Keratinocyte (primary cell): Measurements from ENCODE around the gene RASGEF1C. TPM values are rescaled to one million over a fixed set of nuclear protein-coding genes. Genes with fewer than 3 reads are reported as not detected.

Experiments used
- DNase-seq: peaks from one replicate; pipeline ENCODE4 v3.0.0-alpha.2; 2011; ENCODE audit warnings: low read depth, missing footprints, low spot score
- FAIRE-seq: peaks from 2 replicates; lab custom pipeline; 2011; peaks lifted over from hg19 to GRCh38; lab: Jason Lieb, UNC
- H2AFZ ChIP-seq: 2 replicates; pipeline ENCODE4 v1.6.0; 2012; ENCODE audit warnings: low read length, control low read depth, inconsistent platforms; ENCODE audit not compliant: control insufficient read depth
- H3K27ac ChIP-seq: 2 replicates; pipeline ENCODE4 v1.5.1; 2011; ENCODE audit warnings: low read length; ENCODE audit not compliant: control insufficient read depth, insufficient read depth
- H3K27me3 ChIP-seq: 3 replicates; pipeline ENCODE4 v1.6.0; 2011; ENCODE audit warnings: low read length; ENCODE audit not compliant: control insufficient read depth, insufficient read depth; ENCODE audit errors: extremely low read depth
- H3K36me3 ChIP-seq, 2 experiments: 2 replicates in 1 of 2; 3 replicates in 1 of 2; pipeline ENCODE4 v1.5.1; 2011; ENCODE audit warnings: low read length in 2 of 2, mild to moderate bottlenecking in 1 of 2; ENCODE audit not compliant: control insufficient read depth in 2 of 2, insufficient read depth in 2 of 2; ENCODE audit errors: extremely low read depth in 1 of 2
- H3K4me1 ChIP-seq: 3 replicates; pipeline ENCODE4 v1.5.1; 2011; ENCODE audit warnings: low read length; ENCODE audit not compliant: control insufficient read depth, insufficient read depth; ENCODE audit errors: extremely low read depth
- H3K4me2 ChIP-seq: 3 replicates; pipeline ENCODE4 v1.6.0; 2011; ENCODE audit warnings: low read depth, low read length; ENCODE audit not compliant: control insufficient read depth, insufficient read depth; ENCODE audit errors: extremely low read depth
- H3K4me3 ChIP-seq, 3 experiments: fragments of 200-600 bp in 1 of 3; sonication (generic) in 1 of 3; 2 replicates in 2 of 3; 3 replicates in 1 of 3; pipeline ENCODE4 v1.5.1; 2011 to 2016; ENCODE audit warnings: low read length in 3 of 3, mild to moderate bottlenecking in 3 of 3, control low read depth in 2 of 3, inconsistent platforms in 1 of 3, low read depth in 1 of 3, mixed read lengths in 1 of 3, mixed run types in 1 of 3, moderate library complexity in 1 of 3; ENCODE audit not compliant: control insufficient read depth in 2 of 3, insufficient read depth in 2 of 3; ENCODE audit errors: extremely low read depth in 1 of 3
- H3K79me2 ChIP-seq: 2 replicates; pipeline ENCODE4 v1.6.0; 2012; ENCODE audit warnings: low read length; ENCODE audit not compliant: control insufficient read depth, insufficient read depth
- H3K9ac ChIP-seq: 3 replicates; pipeline ENCODE4 v1.6.0; 2011; ENCODE audit warnings: low read length; ENCODE audit not compliant: control insufficient read depth, insufficient read depth; ENCODE audit errors: extremely low read depth
- H3K9me1 ChIP-seq: 3 replicates; pipeline ENCODE4 v1.6.0; 2011; ENCODE audit warnings: low read length; ENCODE audit not compliant: control insufficient read depth, insufficient read depth; ENCODE audit errors: extremely low read depth
- H3K9me3 ChIP-seq: 2 replicates; pipeline ENCODE4 v1.5.1; 2012; ENCODE audit warnings: low read depth, low read length; ENCODE audit not compliant: control insufficient read depth
- H4K20me1 ChIP-seq: 3 replicates; pipeline ENCODE4 v1.6.0; 2011; ENCODE audit warnings: low read length; ENCODE audit not compliant: control insufficient read depth, insufficient read depth; ENCODE audit errors: extremely low read depth
- EZH2 ChIP-seq: IDR thresholded peaks from one replicate; pipeline ENCODE4 v1.6.1; 2012; ENCODE audit warnings: inconsistent platforms, mild to moderate bottlenecking, low read length, moderate library complexity
- dilution Hi-C: fragments of 300-500 bp; cut with MboI; formaldehyde crosslinking; loops from one replicate; pipeline ENCODE4 v1.7.0; 2020; ENCODE audit warnings: low sequenced_read_pairs; ENCODE audit not compliant: extremely low pct_ligation_motif_present
- polyA plus RNA-seq, 5 experiments: library from polyadenylated mRNA; depleted of rRNA in 3 of 5; stranded (reverse) in 3 of 5; stranded (forward) in 1 of 5; unstranded in 1 of 5; fragments of >200 nt; gene quantifications; 1 replicate in 1 of 5; 2 replicates in 3 of 5; 3 replicates in 1 of 5; pipeline versions ENCODE4 v1.2.1 to v1.2.3, GENCODE V29; 2011 to 2012; ENCODE audit warnings: missing spikeins in 2 of 5, low read depth in 1 of 5, low replicate concordance in 1 of 5
- TF ChIP-seq, protein P1 (sequence below), 3 experiments: IDR thresholded peaks in 1 of 3; conservative IDR thresholded peaks in 1 of 3; optimal IDR thresholded peaks in 1 of 3; 2 replicates in 2 of 3; 3 replicates in 1 of 3; pipeline versions ENCODE3 to v1.5.1; 2011; ENCODE audit warnings: low read length in 3 of 3, mild to moderate bottlenecking in 3 of 3, moderate library complexity in 2 of 3, control low read depth in 1 of 3, inconsistent platforms in 1 of 3; ENCODE audit not compliant: insufficient read depth in 2 of 3; ENCODE audit errors: extremely low read depth in 1 of 3

Gene RASGEF1C
- polyA plus RNA-seq, 1 donor (not counting 4 experiments of a cell fraction or from before 2014, with no cell fraction given), result not detected

DNA sequence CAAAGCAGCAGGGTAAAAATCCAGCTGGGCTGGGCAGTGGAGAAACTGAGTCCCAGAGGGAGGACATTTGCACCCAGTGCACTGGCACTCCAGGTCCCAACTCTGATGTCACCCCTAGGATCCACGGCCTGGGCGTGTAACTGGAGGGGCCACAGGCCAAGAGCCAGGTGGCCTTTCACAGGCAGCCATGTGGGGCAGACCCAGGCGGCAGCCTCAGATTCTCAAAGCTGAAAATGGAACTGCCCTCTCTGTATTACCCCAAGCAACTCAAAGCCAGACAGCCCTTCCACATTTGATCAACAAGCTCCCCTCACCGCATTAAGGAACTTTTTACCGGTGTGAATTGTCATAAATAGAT, 46.7 kb downstream of the RASGEF1C start:
- TF ChIP-seq EZH2, result no peak
- H3K27me3 ChIP-seq, result no peaks in the 10 kb centered on the region
- dilution Hi-C loops, result no loop called here
- H4K20me1 ChIP-seq, result no peaks in the 10 kb centered on the region
- H3K36me3 ChIP-seq, result no peaks in the 10 kb centered on the region
- H3K27ac ChIP-seq, result no peak overlapping the region
- DNase-seq, result no peak
- no peak overlapping the region for H3K4me3 ChIP-seq
- no peak for FAIRE-seq
- H3K9ac ChIP-seq, result no peak overlapping the region
- no peak overlapping the region for H3K4me2 ChIP-seq
- no peaks in the 10 kb centered on the region for H3K4me1 ChIP-seq
- no peaks in the 10 kb centered on the region for H3K9me3 ChIP-seq
- no peaks in the 10 kb centered on the region for H3K79me2 ChIP-seq
- no peaks in the 10 kb centered on the region for H3K9me1 ChIP-seq
- no peak overlapping the region for H2AFZ ChIP-seq

DNA sequence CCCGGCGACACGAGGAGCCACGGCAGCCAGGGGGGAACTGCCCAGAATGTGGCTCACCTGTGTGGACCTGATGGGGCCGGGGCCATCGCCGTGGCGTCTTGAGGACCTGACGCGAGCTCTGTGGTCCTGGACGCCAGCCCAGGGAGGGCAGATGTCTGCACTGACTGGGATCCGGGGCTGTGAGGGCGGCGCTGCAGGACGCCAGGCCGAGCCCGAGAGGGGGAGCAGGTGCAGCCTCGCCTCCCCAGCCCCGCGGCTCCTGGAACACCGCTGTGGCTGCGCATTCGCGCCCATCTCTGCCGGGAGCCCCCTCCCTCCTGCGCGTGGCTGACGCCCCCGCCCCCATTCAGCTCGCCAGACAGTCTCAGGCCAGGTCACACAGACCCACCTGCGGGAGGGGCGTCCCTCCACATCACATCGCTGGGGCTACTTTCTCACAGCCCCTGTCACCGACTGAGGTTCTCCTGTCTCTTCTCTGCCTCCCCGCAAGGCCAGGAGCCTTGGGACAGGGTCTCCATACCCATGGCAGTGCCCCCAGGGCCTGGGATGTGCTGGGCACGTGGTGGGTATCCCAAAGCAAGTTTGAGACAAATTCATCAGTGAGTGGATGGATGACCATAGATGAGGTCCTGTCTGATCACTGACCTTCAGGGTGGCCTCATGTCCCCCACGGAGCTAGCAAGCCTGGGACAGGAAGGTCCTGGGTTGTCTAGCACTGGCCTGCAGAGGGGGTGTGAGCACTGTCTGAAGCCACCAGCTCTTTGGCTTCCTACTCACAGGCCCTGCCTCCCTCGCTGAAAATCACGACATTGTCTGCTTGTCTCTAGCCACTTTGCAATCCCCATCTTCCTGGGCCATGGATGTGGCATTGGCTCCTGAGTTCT, 47.3 kb downstream of the RASGEF1C start:
- dilution Hi-C loops, result no loop called here
- TF ChIP-seq, protein P1, sequence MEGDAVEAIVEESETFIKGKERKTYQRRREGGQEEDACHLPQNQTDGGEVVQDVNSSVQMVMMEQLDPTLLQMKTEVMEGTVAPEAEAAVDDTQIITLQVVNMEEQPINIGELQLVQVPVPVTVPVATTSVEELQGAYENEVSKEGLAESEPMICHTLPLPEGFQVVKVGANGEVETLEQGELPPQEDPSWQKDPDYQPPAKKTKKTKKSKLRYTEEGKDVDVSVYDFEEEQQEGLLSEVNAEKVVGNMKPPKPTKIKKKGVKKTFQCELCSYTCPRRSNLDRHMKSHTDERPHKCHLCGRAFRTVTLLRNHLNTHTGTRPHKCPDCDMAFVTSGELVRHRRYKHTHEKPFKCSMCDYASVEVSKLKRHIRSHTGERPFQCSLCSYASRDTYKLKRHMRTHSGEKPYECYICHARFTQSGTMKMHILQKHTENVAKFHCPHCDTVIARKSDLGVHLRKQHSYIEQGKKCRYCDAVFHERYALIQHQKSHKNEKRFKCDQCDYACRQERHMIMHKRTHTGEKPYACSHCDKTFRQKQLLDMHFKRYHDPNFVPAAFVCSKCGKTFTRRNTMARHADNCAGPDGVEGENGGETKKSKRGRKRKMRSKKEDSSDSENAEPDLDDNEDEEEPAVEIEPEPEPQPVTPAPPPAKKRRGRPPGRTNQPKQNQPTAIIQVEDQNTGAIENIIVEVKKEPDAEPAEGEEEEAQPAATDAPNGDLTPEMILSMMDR (optimal IDR thresholded peaks at IDR 0.05 in 1 of 3, IDR thresholded peaks at IDR 0.05 in 1 of 3, conservative IDR thresholded peaks at IDR 0.05 in 1 of 3; ENCODE audit: extremely low read depth in 1 of 3, insufficient read depth in 2 of 3, low read length in 3 of 3), result no peak
- TF ChIP-seq EZH2, result no peak
- Histone ChIP-seq H3K27me3 (no peaks in the 10 kb centered on the region), H2AFZ (no peak overlapping the region), H3K4me2 (no peak overlapping the region), H3K4me1 (no peaks in the 10 kb centered on the region), H3K9me1 (no peaks in the 10 kb centered on the region), H3K27ac (no peak overlapping the region), H3K36me3 (no peaks in the 10 kb centered on the region), H3K4me3 (no peak overlapping the region), H4K20me1 (no peaks in the 10 kb centered on the region), H3K9ac (no peak overlapping the region), H3K79me2 (no peaks in the 10 kb centered on the region), H3K9me3 (no peaks in the 10 kb centered on the region)
- DNase-seq, result no peak
- no peak for FAIRE-seq
